Measurements from ENCODE around the gene ATP5PB.

ATP5PB gene

DNA sequence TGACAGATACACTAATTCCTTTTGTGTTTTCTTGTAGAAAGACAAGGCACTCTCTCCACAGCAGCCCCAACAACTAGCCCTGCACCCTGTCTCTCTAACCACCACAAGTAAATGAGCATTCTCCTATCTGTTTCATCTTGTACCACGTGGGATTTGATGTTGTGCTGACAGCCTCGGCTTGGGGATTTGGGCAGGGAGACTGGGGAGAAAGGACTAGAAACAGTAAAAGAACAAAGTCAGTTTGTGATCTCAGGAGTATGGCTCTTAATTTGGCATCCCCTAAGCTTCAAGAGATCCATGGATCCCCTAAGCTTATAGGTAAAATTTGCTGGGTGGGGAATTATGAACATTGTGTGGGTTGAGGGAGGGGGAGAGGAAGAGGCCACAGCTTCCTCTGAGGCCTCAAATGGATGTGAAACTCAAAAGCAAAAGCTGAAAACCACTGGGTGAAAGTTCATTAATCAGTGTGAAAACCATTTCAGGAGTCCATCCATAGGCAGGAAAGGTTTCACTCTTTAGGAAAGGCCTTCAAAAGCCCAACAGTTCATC is 27.6 kb downstream of the ATP5PB start:
- Histone ChIP-seq H2AK5ac (ENCODE audit: low read length, severe bottlenecking) (no peak overlapping the region), H3K23ac (ENCODE audit: low read length in 2 of 2) (peak overlapping the region in 1 of 2 experiments; percentile 11), H4K8ac (ENCODE audit: low read length) (no peak overlapping the region), H3K18ac (ENCODE audit: low read depth in 1 of 2, low read length in 2 of 2) (no peak overlapping the region), H3K4ac (ENCODE audit: low read depth in 1 of 2, low read length in 2 of 2) (no peak overlapping the region), H3K4me3 (ENCODE audit: insufficient read depth in 1 of 2, low read depth in 1 of 2, low read length in 2 of 2) (no peak overlapping the region), H3K9ac (ENCODE audit: low read length) (no peak overlapping the region), H2BK5ac (ENCODE audit: low read depth, low read length, poor library complexity, severe bottlenecking) (no peak overlapping the region), H3K36me3 (ENCODE audit: control insufficient read depth in 1 of 2, insufficient read depth in 2 of 2, low read depth in 1 of 2, low read length in 2 of 2) (peaks cover 0 to under 1% of the 10 kb centered on the region in 2 experiments), H3K4me2 (ENCODE audit: low read length, poor library complexity, severe bottlenecking) (no peak overlapping the region), H3K79me1 (replicated peaks; ENCODE audit: low read length, poor library complexity, severe bottlenecking) (no peaks in the 10 kb centered on the region), H3K9me3 (ENCODE audit: control insufficient read depth, low read length) (no peaks in the 10 kb centered on the region), H3K27ac (ENCODE audit: low read length, poor library complexity, severe bottlenecking) (no peak overlapping the region), H2BK120ac (ENCODE audit: low read depth, low read length) (no peak overlapping the region), H2AFZ (ENCODE audit: low read depth, low read length) (no peak overlapping the region), H2BK15ac (ENCODE audit: low read depth, poor library complexity, severe bottlenecking) (no peak overlapping the region), H2BK12ac (ENCODE audit: low read length in 2 of 2) (no peak overlapping the region), H3K27me3 (ENCODE audit: control insufficient read depth in 1 of 2, insufficient read depth in 1 of 2, low read length in 2 of 2) (no peaks in the 10 kb centered on the region), H4K91ac (ENCODE audit: low read length) (no peak overlapping the region), H3K14ac (ENCODE audit: low read length in 2 of 2) (no peak overlapping the region), H3K4me1 (ENCODE audit: control insufficient read depth, insufficient read depth, low read depth, low read length) (no peaks in the 10 kb centered on the region)
- WGBS, result 90% methylated on average over 2 of the region's 2 CpGs
- DNase-seq, result no peak

DNA sequence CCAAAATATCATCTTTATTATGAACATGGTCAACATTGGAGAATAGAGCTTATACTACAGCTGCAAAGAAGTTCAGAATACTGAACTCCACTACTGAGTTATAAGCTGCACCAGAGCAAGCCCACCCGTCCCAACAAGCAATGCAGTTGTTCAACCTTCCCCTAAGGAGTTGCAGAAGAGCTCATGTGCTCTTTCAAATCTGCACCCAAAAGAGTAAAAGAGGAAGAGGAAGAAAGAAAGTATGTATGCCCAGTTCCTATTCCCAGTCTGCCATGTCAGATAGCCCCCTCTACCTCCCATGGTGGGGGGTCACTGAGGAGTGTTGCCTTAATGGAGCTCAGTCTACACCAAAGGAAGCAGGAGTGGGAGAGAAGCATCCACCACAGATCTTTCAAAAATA is 31.4 kb downstream of the ATP5PB start:
- Histone ChIP-seq H2BK12ac (ENCODE audit: low read length in 2 of 2) (no peak overlapping the region), H3K27me3 (ENCODE audit: control insufficient read depth in 1 of 2, insufficient read depth in 1 of 2, low read length in 2 of 2) (no peaks in the 10 kb centered on the region), H3K4me1 (ENCODE audit: control insufficient read depth, insufficient read depth, low read depth, low read length) (no peaks in the 10 kb centered on the region), H3K9me3 (ENCODE audit: control insufficient read depth, low read length) (no peaks in the 10 kb centered on the region), H2BK120ac (ENCODE audit: low read depth, low read length) (no peak overlapping the region), H3K79me1 (replicated peaks; ENCODE audit: low read length, poor library complexity, severe bottlenecking) (no peaks in the 10 kb centered on the region), H3K4ac (ENCODE audit: low read depth in 1 of 2, low read length in 2 of 2) (no peak overlapping the region), H2BK5ac (ENCODE audit: low read depth, low read length, poor library complexity, severe bottlenecking) (no peak overlapping the region), H4K8ac (ENCODE audit: low read length) (no peak overlapping the region), H4K91ac (ENCODE audit: low read length) (no peak overlapping the region), H3K4me3 (ENCODE audit: insufficient read depth in 1 of 2, low read depth in 1 of 2, low read length in 2 of 2) (no peak overlapping the region), H3K14ac (ENCODE audit: low read length in 2 of 2) (no peak overlapping the region), H3K18ac (ENCODE audit: low read depth in 1 of 2, low read length in 2 of 2) (no peak overlapping the region), H3K4me2 (ENCODE audit: low read length, poor library complexity, severe bottlenecking) (no peak overlapping the region), H3K23ac (ENCODE audit: low read length in 2 of 2) (no peak overlapping the region), H3K36me3 (ENCODE audit: control insufficient read depth in 1 of 2, insufficient read depth in 2 of 2, low read depth in 1 of 2, low read length in 2 of 2) (no peaks in the 10 kb centered on the region), H2BK15ac (ENCODE audit: low read depth, poor library complexity, severe bottlenecking) (no peak overlapping the region), H3K27ac (ENCODE audit: low read length, poor library complexity, severe bottlenecking) (no peak overlapping the region), H3K9ac (ENCODE audit: low read length) (no peak overlapping the region), H2AK5ac (ENCODE audit: low read length, severe bottlenecking) (no peak overlapping the region), H2AFZ (ENCODE audit: low read depth, low read length) (no peak overlapping the region)
- no peak for DNase-seq
- WGBS, result 67% methylated on average over 1 of the region's 1 CpG

DNA sequence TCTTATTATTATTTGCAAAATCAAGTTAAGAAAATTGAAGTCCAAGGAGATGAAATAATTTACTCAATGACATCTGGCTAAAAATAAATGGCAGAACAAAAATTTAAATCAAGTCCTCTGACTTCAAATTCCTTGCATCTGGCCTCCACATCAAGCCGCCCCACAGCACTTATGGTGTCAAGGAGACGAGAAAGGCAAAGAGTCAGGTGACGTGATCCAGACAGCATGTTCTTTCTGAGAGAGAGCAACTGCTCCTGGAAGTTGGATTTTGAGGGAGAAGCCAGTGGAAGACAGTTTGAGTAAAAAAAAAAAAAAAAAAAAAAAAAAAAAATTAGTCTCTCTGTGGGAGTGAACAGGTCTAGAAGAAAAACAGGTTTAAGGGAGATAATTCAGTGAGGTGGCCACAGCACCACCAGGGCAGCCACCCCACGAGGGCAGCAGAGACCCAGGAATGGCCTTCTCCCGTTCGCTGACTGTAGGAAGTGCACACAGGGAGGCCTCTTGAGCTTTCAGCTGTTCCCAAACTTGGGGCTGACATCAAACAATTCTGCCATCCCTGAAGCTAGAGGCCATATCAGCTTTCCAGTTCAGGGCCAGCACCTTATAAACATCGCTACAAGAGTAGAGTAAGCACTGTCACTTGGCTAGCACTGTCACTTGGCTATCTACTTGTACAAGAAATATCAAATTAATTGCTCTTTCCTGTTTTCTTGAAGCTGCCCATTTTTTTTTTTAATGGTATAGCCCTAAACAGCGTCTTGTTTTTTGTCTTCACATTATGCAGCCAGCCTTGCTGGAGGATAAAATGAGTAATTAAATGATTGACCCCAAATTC is 32.3 kb downstream of the ATP5PB start:
- Histone ChIP-seq H4K8ac (ENCODE audit: low read length) (no peak overlapping the region), H3K4me3 (ENCODE audit: insufficient read depth in 1 of 2, low read depth in 1 of 2, low read length in 2 of 2) (no peak overlapping the region), H3K4me2 (ENCODE audit: low read length, poor library complexity, severe bottlenecking) (no peak overlapping the region), H3K14ac (ENCODE audit: low read length in 2 of 2) (no peak overlapping the region), H3K4me1 (ENCODE audit: control insufficient read depth, insufficient read depth, low read depth, low read length) (no peaks in the 10 kb centered on the region), H2BK5ac (ENCODE audit: low read depth, low read length, poor library complexity, severe bottlenecking) (no peak overlapping the region), H2BK12ac (ENCODE audit: low read length in 2 of 2) (no peak overlapping the region), H4K91ac (ENCODE audit: low read length) (no peak overlapping the region), H2AK5ac (ENCODE audit: low read length, severe bottlenecking) (no peak overlapping the region), H3K27ac (ENCODE audit: low read length, poor library complexity, severe bottlenecking) (no peak overlapping the region), H2BK120ac (ENCODE audit: low read depth, low read length) (no peak overlapping the region), H3K9ac (ENCODE audit: low read length) (no peak overlapping the region), H3K18ac (ENCODE audit: low read depth in 1 of 2, low read length in 2 of 2) (no peak overlapping the region), H3K36me3 (ENCODE audit: control insufficient read depth in 1 of 2, insufficient read depth in 2 of 2, low read depth in 1 of 2, low read length in 2 of 2) (no peaks in the 10 kb centered on the region), H3K9me3 (ENCODE audit: control insufficient read depth, low read length) (no peaks in the 10 kb centered on the region), H3K27me3 (ENCODE audit: control insufficient read depth in 1 of 2, insufficient read depth in 1 of 2, low read length in 2 of 2) (no peaks in the 10 kb centered on the region), H3K4ac (ENCODE audit: low read depth in 1 of 2, low read length in 2 of 2) (no peak overlapping the region), H2BK15ac (ENCODE audit: low read depth, poor library complexity, severe bottlenecking) (no peak overlapping the region), H3K79me1 (replicated peaks; ENCODE audit: low read length, poor library complexity, severe bottlenecking) (no peaks in the 10 kb centered on the region), H3K23ac (ENCODE audit: low read length in 2 of 2) (no peak overlapping the region), H2AFZ (ENCODE audit: low read depth, low read length) (no peak overlapping the region)
- DNase-seq, result peak; percentile 77
- WGBS, result 53% methylated on average over 8 of the region's 8 CpGs

DNA sequence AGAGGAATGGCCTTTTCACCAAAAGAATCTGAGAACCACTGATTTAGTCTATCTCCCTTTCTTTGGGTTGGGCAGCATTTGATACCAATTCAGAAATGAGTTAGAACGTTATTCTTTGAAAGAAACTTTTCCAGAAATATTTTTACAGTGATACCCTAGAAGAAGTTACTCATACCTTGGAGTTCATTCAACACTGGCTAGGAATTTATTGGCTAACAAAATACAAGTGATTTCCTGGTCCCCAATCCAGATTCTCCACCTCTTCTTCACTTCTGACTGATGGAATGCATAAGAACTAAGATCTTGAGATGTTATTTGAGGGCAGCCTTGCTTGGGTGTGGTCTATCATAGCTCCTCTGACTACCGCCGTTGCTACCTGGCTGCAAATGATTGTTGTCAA is 33.9 kb downstream of the ATP5PB start:
- Histone ChIP-seq H3K23ac (ENCODE audit: low read length in 2 of 2) (no peak overlapping the region), H3K4me2 (ENCODE audit: low read length, poor library complexity, severe bottlenecking) (no peak overlapping the region), H2AK5ac (ENCODE audit: low read length, severe bottlenecking) (no peak overlapping the region), H2AFZ (ENCODE audit: low read depth, low read length) (no peak overlapping the region), H3K4me3 (ENCODE audit: insufficient read depth in 1 of 2, low read depth in 1 of 2, low read length in 2 of 2) (no peak overlapping the region), H3K9ac (ENCODE audit: low read length) (peak overlapping the region; percentile 1), H3K79me1 (replicated peaks; ENCODE audit: low read length, poor library complexity, severe bottlenecking) (no peaks in the 10 kb centered on the region), H2BK15ac (ENCODE audit: low read depth, poor library complexity, severe bottlenecking) (no peak overlapping the region), H3K9me3 (ENCODE audit: control insufficient read depth, low read length) (no peaks in the 10 kb centered on the region), H3K18ac (ENCODE audit: low read depth in 1 of 2, low read length in 2 of 2) (no peak overlapping the region), H3K4ac (ENCODE audit: low read depth in 1 of 2, low read length in 2 of 2) (no peak overlapping the region), H3K4me1 (ENCODE audit: control insufficient read depth, insufficient read depth, low read depth, low read length) (no peaks in the 10 kb centered on the region), H4K8ac (ENCODE audit: low read length) (no peak overlapping the region), H3K27me3 (ENCODE audit: control insufficient read depth in 1 of 2, insufficient read depth in 1 of 2, low read length in 2 of 2) (no peaks in the 10 kb centered on the region), H3K27ac (ENCODE audit: low read length, poor library complexity, severe bottlenecking) (no peak overlapping the region), H3K14ac (ENCODE audit: low read length in 2 of 2) (no peak overlapping the region), H2BK12ac (ENCODE audit: low read length in 2 of 2) (no peak overlapping the region), H2BK5ac (ENCODE audit: low read depth, low read length, poor library complexity, severe bottlenecking) (no peak overlapping the region), H4K91ac (ENCODE audit: low read length) (no peak overlapping the region), H2BK120ac (ENCODE audit: low read depth, low read length) (no peak overlapping the region), H3K36me3 (ENCODE audit: control insufficient read depth in 1 of 2, insufficient read depth in 2 of 2, low read depth in 1 of 2, low read length in 2 of 2) (no peaks in the 10 kb centered on the region)
- 68% methylated on average over 2 of the region's 3 CpGs for WGBS
- no peak for DNase-seq
